GM19238 (cell line): ENCODE measurements around the gene PTPRJ.

Source experiments
- DNase-seq: peaks from one replicate; pipeline ENCODE4 v3.0.0; 2011; ENCODE audit warnings: low spot score; ENCODE audit not compliant: insufficient read length

PTPRJ gene

DNA sequence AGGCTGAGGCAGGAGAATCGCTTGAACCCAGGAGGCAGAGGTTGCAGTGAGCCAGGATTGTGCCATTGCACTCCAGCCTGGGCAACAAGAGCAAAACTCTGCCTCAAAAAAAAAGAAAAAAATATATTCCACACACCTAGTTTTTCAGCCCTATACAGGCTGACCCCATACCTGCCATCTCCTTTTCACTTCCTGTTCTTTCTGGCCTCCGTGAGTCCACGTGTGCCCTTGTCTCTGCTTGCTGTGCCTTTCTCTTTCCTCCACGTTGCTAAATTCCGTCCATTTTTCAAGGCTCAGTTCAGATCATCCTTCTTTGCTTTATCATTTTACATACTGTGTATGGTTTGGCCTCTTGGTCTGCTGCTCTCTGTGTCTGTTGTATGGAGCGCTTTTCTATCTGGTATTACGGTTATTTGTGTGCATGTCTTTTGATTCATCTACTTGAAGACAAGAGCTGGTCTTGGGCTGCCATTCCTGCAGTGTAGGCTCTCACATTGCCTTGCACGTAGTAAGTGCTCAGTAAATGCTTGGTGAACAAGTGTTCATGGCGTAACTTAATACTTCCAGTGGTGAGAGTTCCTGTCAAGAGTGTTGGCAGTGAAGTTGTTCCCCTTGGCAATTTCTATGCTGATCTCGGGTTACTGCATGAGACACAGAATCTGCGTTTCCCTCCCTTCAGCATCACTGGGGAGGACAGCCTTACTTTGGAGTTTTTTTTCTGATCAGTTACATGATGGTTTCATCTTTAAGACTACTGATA, 57.5 kb downstream of the PTPRJ start:
- DNase-seq, result no peak

DNA sequence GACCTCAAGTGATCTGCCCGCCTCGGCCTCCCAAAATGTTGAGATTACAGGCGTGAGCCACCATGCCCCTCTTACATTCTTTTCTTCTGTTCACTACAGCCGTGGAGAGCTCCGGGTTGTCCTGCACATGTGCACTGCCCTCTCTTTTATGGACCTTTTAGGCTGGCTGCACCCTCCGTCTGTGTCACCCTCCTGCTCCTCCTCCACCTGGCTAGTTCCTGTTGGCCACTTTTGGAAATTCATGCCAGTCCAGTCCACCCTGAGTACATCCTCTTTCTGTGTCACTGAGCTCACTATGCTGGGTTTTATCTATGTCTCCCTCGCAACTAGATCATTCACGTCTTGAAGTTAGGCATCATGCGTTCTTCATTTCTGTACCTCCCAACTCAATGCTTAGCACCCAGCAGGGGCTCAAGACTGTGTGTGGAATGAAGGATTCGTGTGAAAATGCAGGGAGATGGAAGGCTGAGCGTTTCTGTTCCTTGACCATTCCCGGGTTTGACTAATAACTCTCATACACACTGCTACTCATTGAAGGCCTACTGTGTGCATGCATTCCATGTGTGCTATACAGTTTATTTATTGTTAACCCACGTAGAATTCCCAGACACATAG, 60.6 kb downstream of the PTPRJ start:
- DNase-seq, result no peak

DNA sequence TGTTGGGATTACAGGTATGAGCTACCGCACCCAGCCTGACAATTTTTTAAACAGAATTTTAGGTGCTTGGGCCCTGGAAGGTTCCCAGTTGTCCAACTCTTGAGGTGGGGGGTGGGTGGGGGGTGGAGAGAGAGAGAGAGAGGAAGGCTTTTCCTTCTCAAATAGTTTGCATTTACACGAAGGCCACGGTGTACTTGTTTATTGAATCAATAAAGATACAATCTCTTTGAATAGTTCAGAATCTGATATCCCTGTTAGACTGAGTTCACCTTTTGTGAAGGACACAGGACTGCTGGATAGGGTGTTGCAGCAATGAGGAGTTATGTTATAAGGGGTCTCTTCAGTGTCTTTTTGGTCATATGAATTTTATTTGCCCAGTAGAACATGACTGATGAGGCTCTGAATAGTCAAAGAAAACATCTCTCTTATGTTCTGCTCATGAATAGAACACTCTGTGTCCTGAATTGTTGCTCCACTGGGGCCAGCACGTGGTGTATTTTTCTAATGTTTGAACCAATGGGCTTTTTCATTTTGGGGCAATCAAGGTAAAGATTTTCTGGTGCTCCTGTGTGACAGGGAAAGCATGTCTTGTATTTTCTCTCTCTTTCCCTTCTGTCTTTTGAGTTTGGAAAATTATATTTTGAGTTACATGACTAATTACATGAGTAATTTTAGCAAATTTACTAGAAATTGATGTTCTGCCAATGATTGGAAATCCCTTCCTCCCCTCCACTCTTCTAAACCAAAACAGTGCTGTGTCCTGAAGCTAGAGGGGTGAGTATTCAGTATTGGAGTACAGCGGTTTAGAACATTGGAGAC, 61.7 kb downstream of the PTPRJ start:
- DNase-seq, result no peak

DNA sequence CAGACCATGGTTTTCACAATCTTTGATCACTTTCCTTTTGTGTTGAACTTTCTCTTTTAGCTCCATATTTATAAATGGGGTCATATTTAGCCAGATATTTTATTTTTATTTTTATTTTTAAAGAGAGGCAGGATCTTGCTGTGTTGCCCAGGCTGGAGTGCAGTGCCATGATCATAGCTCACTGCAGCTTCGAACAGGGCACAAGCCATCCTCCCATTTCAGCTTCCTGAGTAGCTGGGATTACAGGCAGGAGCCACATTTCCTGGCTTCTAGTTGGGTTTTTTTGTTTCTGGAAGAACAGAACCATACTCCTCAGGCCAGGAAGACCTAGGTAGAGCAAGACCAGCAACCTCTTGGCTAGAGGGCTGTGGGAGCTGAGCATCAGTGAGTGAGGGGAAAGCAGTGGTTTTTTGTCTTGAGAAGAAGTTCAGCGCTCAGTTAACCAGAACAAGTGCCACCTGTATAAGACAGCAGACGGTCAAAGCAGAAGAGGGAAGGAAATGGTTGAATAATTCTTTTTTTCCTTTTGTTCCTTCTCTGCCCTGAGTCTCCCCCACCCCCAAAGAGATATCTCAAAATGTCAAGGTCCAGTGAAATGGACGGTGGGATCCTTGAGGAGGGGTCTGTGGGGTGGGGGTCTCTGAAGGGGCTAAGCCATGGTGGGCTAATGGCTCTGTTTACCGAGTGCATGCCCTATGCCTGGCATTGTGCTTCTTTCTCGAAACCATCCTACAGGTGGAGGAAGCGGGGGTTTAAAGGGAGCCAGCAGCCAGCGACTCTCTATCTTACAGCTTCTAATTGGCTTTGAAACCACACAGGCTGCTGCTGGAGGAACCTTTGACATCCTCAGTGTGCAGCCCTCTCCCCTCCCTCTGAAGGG, 63.0 kb downstream of the PTPRJ start:
- DNase-seq, result peak; percentile 13

DNA sequence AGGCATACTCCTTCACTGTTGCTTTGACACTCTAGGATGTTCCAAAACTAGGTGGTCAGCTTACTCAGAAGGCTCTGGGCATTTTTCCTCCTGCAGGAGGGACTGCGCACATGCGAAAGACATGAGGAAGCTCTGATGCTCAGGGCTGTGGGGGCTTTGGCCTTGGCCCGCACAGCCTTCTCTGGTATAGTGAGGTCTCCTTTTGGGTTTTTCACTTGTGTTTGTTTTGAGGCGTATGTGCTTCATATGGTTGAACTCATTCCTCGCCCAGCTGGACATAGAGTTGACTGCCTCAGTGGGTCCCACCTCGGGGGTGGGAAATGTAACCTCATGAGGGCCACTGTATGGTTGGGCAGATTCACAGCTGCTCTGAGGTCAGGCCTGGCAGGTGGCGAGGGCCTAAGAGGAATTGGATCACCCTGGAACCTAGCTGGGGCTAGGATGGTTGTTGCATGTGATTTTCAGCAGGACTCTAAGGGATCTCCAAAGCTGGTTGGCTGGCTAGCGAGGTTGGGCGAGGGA, 63.7 kb downstream of the PTPRJ start:
- DNase-seq, result no peak

DNA sequence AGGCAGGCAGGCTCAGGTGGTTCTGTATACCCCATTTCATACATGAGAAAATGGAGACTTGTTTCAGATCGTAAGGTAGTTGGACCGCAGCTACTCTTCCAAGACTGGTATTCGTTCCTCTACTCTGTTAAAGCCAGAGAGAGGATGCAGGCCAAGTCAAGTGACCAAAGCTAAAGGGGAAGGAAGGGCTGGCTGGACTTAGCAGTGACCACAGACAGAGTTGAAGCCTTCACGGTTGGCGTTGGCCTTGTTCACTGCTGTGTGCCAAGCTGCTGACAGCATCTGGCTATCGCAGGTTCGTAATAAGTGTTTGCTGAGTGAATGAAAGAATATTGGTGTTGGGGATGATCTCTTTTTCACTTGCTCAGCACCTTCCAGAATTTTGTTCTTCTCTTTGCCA, 64.2 kb downstream of the PTPRJ start:
- no peak for DNase-seq

DNA sequence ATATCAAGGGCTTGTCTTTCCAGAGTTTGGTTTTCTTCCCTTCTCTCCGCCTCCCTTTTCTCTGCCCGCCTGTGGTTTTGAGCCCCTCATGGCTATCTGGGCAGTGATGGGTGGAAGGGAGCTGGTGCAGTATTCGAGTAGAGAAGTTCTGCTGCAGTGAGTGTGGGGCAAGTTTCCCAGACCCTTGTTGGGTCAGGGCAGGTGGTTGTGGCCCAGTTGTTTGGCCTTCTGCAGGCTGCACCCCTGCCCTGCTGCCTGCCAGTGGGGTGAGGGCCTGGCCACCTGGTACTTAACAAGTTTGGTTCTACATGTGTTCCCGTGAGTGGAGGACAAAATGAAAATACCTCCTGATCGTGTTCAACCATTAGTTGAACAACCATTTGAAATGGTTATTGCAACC, 65.2 kb downstream of the PTPRJ start:
- DNase-seq, result no peak

DNA sequence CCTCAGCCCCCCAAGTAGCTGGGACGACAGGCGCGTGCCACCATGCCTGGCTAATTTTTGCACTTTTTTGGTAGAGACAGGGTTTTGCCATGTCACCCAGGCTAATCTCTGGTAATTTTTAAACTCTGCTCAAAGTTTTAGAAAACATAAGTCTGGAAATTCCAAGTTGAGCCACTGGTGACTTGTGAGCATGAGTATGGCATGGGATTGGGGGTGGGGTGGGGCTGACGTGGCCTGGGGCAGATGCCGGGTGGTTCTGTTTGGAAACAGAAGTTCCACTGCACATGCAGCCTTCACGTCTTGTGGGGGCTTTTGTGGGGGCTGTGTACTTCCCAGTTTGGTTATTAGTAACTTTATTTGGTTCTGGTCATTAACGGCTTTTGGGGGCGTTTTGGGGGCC, 67.3 kb downstream of the PTPRJ start:
- no peak for DNase-seq

DNA sequence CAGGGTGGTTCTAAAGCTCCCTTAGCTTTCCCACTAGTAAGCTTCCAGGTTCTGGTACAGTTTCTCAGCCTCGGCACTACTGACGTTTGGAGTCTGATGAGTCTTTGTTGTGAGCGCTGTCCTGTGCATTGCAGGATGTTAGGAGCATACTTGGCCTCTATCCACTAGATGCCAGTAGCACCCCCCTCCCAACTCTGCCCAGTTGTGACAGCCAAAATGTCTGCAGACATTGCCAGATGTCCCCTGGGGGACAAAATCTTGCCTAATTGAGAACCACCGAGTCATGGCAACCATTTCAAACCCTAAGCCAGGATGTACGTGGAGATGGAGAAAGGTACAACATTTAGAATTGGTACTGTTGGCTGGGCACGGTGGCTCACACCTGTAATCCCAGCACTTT, 68.7 kb downstream of the PTPRJ start:
- DNase-seq, result no peak

DNA sequence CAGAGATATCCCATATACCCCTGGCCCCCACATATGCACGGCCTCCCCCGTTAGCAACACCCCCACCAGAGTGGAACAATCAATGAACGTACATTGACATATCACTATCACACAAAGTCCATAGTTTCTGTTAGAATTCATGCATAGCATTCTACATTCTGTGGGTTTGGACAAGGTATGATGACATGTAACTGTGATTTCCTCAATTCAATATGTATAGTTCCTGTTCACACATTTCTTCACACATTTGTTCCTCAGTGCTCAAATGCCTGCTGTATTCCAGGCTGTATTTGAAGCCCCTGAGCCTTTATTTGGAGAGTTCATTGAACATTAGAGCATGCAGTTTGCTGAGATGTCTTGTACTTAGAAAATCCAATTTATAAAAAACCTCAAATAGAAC, 69.9 kb downstream of the PTPRJ start:
- DNase-seq, result no peak

DNA sequence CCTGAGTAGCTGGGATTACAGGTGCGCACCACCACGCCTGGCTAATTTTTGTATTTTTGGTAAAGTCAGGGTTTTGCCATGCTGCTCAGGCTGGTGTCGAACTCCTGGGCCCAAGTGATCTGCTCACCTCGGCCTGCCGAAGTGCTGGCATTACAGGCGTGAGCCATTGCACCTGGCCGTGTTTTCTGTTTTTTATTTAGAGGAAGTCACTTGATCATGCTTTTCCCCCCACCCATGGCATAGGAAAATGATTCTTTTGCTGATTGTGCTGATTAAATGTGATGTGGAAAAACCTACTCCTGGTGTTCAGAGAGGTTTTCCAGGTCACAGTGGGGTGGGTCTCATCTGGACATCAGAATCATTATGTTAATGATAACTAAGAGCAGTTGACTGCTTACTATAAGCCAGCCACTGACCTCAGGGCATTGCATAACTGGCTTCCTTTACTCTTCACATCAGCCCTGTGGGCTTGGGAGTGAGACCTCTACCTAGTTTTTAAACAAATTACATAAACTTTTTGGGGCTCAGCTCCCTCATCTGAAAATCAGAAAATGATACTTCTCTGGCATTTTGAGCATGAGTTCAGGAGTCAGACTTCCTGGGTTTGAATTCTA, 71.0 kb downstream of the PTPRJ start:
- DNase-seq, result no peak

DNA sequence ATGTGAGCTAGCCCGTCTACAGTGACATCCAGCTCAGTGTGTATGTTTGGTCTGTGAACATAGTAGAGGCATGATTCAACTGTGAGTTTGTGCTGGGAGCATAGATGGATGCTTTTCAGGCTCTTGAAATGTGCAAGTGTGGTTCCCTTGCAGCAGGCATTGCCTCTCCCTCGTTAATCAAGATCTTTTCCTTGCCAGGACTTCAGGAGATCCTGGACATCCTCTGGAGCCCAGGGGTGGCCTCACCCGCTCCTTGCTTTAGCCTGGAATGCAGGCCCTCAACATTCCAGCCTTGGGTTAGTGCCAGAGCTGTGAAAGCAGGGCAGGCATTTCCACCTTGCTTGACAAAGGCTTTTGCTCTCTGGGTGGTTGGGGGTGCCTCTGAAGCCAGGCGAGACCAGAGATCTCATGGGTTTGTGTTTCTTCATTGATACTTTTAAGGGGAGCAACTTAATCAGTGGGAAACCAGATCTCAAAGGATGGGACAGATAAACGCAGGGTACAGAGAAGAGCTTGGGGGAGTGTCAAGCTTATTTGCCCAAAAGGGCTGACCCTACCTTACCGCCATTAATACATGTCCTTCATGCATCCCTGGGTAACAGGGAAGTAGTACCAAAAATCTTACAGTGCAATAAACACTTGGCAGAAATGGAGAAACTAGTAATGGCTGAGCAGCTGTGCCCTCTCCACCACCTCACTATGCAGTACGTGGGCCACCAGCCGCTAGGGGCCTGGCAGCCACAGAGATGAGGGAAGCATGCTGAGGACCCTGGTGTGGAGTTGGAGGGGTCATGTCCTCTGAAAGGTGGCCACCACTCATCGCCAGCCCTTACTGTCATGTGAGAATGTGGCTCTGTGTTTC, 72.1 kb downstream of the PTPRJ start:
- no peak for DNase-seq

DNA sequence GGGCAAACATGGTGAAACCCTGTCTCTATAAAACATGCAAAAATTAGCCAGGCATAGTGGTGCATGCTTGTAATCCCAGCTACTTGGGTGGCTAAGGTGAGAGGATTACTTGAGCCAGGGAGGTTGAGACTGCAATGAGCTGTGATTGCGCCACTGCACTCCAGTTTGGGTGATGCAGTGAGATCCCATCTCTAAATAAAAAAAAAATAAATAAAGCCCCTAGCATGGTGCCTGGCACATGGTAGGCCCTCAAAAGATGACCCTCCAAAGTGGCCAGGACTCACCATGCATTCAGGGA, 74.6 kb downstream of the PTPRJ start:
- no peak for DNase-seq

DNA sequence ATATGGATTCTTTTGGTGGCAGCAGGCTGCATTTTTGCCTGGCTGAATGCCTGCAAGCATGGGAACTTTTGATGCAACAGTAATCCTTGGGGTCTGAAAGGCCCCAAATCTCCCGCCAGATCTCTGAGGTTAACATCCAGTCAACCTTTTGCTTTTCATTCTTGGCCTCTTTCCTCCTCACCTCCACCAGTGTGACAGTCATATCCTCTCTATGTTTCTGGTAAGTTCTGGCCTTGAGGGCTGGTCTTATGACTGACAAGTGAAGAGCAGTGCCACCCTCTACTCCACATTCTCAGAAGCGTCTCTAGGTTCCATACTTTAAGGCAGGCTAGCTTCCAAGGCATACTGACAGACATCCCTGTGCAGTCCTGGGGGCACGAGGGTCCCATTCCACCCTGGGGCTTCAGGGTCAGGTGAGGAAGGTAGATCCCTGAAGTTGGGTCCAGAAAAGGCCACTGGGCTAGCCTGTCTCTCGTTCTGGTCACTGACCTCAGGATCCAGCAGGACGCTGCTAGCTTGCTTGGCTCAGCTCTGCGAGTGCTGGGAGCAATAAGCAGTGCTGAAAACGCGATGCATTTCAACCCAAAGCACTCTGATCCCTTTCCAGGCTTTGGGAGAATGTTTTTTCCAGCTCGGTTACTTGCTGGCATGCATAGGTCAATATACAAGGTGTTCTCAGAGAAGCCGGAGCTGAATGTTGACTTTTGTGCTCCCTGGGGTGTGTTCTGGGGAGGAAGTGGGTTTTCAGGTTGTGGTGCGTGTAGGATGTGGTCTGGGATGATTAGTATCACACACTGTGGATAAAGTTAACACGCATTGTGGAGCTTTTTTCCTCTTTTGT, 75.2 kb downstream of the PTPRJ start:
- no peak for DNase-seq

DNA sequence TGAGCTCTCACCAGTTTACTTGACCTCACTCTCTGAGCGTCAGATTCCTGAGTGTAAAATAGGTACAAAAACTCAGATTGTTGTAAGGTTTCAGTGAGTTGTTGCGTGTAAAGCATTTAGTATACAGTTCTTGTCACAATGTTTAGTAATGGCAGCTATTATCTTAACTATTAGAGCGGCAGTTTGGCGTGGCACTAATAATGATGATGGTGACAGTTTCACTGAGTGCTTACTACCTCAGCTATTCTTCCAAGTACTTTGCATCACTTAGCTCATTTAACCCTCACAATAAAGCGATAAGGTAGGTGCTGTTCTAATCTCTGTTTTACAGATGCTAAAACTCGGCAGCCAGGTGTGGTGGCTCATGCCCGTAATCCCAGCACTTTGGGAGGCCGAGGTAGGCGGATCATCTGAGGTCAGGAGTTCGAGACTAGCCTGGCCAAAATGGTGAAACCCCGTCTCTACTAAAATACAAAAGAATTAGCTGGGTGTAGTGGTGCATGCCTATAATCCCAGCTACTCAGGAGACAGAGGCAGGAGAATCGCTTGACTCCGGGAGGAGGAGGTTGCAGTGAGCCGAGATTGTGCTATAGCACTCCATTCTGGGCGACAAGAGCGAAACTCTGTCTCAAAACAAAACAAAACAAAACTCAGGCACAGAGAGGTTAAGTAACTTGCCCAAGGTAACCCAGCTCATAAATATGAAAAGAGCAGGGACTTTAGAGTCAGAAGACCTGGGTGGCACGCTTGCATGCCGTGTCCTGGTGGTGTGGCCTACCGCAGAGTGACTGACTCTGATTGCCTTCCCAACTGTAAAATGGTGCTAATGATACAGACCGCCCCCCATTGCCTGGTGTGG, 76.2 kb downstream of the PTPRJ start:
- no peak for DNase-seq

DNA sequence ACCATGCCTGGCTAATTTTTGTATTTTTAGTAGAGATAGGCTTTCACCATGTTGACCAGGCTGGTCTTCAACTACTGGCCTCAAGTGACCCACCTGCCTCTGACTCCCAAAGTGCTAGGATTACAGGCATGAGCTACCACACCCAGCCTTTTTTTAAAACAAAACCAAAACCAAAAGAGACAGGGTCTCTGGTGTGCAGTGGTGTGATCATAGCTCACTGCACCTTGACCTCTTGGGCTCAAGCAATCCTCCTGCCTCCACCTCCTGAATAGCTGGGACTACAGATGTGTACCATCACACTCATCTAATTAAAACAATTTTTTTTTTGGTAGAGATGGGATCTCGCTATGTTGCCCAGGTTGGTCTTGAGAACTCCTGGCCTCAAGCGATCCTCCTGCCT, 77.7 kb downstream of the PTPRJ start:
- DNase-seq, result no peak

DNA sequence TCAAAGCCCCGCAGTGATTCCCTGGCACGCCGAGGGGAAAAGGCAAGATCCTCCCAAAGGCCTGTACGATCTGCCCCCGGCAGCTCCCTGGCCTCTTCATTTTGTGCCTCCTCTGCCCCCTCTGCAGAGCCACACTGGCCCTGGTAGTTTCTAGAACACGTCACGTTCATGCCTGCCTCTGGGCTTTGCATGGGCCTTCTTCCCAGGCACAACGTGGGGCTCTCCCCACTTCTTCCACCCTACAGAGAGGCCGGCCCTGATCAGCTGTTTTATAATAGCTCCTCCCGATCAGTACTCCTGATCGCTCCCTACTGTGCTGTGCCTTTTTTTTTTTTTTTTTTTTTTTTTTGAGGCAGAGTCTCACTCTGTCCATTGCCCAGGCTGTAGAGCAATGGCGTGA, 78.4 kb downstream of the PTPRJ start:
- no peak for DNase-seq

DNA sequence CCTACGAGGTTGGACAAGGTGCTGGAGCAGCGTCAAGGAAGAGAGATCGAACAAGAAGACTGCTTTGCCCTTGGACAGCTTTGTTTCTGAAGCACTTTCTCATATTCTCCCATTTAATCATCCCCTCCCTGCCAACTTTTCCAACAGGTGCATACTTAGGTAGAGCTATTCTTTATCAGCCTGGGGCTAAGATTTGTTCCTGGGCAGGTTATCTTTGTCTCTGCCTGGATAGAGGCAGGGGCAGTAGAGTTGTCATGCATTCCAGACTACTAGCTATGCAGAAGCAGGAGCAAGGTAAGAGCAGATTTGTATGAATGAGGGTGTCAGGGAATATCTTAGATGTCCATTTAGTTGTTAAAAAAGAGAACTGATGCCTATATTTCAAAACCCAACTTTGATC, 82.3 kb downstream of the PTPRJ start:
- DNase-seq, result no peak
